Nephron (organoid): ENCODE results near the gene RPLP2.

Experiments used
- H3K27ac Mint-ChIP-seq, 3 experiments: 2 replicates each; pipeline ENCODE4 v1.8.0; 2020; ENCODE audit warnings: mixed read lengths in 3 of 3, mild to moderate bottlenecking in 2 of 3, moderate library complexity in 1 of 3
- H3K27me3 Mint-ChIP-seq: 2 replicates; pipeline ENCODE4 v1.8.0; 2021; ENCODE audit warnings: low read depth, mild to moderate bottlenecking, moderate library complexity, mixed read lengths
- H3K36me3 Mint-ChIP-seq: 2 replicates; pipeline ENCODE4 v1.8.0; 2020; ENCODE audit warnings: low read depth, mixed read lengths
- H3K4me1 Mint-ChIP-seq: 2 replicates; pipeline ENCODE4 v1.8.0; 2020; ENCODE audit warnings: mixed read lengths
- H3K4me3 Mint-ChIP-seq, 3 experiments: 2 replicates each; pipeline ENCODE4 v1.8.0; 2020; ENCODE audit warnings: mild to moderate bottlenecking in 3 of 3, mixed read lengths in 3 of 3, moderate library complexity in 2 of 3
- H3K9me3 Mint-ChIP-seq: 2 replicates; pipeline ENCODE4 v1.8.0; 2020; ENCODE audit warnings: mixed read lengths
- TF ChIP-seq, protein P1 (sequence below), 3 experiments: fragments of 200-600 bp; sonication (generic); IDR thresholded peaks; one replicate each; pipeline ENCODE4 v1.5.0; 2021; ENCODE audit warnings: antibody characterized with exemption in 3 of 3; ENCODE audit not compliant: unreplicated experiment in 3 of 3

RPLP2 gene

GRCh38 chr11:772429-773390 lies 37.1 kb upstream of the RPLP2 start:
- H3K27me3 Mint-ChIP-seq = no peaks in the 10 kb centered on the region
- H3K9me3 Mint-ChIP-seq = no peaks in the 10 kb centered on the region
- H3K27ac Mint-ChIP-seq = no peak overlapping the region
- peaks cover 4% of the 10 kb centered on the region for H3K4me1 Mint-ChIP-seq
- H3K4me3 Mint-ChIP-seq = no peak overlapping the region
- peaks cover 7% of the 10 kb centered on the region for H3K36me3 Mint-ChIP-seq
- TF ChIP-seq, protein P1, sequence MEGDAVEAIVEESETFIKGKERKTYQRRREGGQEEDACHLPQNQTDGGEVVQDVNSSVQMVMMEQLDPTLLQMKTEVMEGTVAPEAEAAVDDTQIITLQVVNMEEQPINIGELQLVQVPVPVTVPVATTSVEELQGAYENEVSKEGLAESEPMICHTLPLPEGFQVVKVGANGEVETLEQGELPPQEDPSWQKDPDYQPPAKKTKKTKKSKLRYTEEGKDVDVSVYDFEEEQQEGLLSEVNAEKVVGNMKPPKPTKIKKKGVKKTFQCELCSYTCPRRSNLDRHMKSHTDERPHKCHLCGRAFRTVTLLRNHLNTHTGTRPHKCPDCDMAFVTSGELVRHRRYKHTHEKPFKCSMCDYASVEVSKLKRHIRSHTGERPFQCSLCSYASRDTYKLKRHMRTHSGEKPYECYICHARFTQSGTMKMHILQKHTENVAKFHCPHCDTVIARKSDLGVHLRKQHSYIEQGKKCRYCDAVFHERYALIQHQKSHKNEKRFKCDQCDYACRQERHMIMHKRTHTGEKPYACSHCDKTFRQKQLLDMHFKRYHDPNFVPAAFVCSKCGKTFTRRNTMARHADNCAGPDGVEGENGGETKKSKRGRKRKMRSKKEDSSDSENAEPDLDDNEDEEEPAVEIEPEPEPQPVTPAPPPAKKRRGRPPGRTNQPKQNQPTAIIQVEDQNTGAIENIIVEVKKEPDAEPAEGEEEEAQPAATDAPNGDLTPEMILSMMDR (IDR thresholded peaks at IDR 0.05; ENCODE audit: unreplicated experiment in 3 of 3) = no peak

DNA sequence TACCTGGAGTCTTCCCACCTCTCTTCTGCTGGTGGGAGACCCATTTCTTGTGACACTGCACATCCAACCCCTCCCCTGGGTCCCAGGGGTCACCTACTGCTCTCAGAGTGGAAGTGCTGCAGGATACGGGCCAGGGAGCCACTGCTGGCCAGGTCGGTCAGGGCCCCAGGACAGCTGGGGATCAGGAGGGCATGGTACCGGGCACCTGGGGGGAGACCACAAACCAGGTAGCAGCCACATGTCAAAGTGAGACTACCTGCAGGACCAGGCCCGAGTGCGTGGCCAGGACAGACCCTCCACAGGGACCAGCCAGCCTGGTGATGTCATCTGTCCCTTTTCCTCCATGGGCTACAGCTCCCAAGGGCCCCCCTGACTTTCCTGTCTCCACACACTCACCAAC lies 36.3 kb upstream of the RPLP2 start:
- H3K4me3 Mint-ChIP-seq = no peak overlapping the region
- peaks cover 4% of the 10 kb centered on the region for H3K4me1 Mint-ChIP-seq
- no peaks in the 10 kb centered on the region for H3K9me3 Mint-ChIP-seq
- TF ChIP-seq, protein P1 (IDR thresholded peaks at IDR 0.05; ENCODE audit: unreplicated experiment in 3 of 3) = no peak
- H3K27me3 Mint-ChIP-seq = no peaks in the 10 kb centered on the region
- peaks cover 7% of the 10 kb centered on the region for H3K36me3 Mint-ChIP-seq
- no peak overlapping the region for H3K27ac Mint-ChIP-seq

DNA sequence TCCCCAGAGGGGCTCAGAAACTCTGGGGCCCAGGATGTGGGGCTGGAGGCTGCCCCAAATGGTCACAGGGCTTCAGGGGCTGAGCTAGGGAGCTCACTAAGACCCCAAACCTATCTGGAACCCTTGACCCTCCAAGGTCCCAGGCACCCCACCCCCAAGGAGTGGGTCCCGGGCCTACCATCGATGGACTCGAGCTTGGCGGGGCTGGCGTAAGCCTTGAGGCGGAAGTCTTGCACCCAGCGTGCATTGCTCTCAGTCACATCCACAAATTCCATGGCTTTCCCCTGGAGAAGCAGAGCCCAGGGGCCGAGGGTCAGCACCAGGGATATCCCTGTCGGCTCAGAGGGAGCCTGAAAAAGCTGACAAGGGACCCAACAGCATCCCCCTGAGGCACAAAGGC lies 35.9 kb upstream of the RPLP2 start:
- H3K4me3 Mint-ChIP-seq = no peak overlapping the region

DNA sequence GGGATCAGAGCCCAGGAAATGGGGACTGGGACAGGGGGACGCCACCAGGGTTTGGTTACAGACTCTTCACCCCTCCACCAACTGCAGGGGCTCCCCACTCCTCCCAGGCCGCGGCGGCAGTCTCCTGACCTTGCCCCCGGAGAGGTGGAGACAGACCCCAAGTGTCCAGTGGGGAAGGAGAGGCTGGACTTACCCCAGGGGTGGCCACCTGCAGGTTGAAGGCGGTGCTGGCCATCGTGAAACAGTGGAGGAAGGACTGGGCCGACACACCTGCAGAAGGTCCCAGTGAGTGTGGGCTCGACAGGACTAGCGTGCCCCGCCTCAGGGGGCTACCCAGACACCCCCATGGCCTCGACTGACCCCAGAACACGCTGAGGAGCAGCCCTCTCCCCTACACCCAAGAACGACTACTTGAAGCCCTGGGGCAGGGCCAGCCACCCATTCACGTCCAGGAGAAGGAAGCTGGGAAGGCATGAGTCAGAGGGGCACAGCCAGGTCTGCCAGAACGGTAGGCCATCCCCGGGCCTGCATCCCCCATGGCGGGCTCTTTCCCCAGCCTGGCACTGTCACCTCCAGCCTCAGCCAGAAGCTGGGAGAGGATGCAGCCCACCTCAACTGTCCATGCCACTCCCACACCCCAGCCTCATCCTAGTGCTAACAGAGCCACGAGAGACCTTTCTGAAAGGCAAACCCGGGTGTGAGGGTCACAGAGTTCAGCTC lies 34.7 kb upstream of the RPLP2 start:
- H3K4me1 Mint-ChIP-seq = peaks cover 4% of the 10 kb centered on the region
- H3K36me3 Mint-ChIP-seq = no peaks in the 10 kb centered on the region
- no peaks in the 10 kb centered on the region for H3K27me3 Mint-ChIP-seq
- no peaks in the 10 kb centered on the region for H3K9me3 Mint-ChIP-seq
- TF ChIP-seq, protein P1 (IDR thresholded peaks at IDR 0.05; ENCODE audit: unreplicated experiment in 3 of 3) = no peak
- H3K27ac Mint-ChIP-seq = no peak overlapping the region
- H3K4me3 Mint-ChIP-seq = peak overlapping the region; percentile 76 to 85 (median 83)

More for the DNA sequence above, 35.9 kb upstream of the RPLP2 start:
- no peaks in the 10 kb centered on the region for H3K27me3 Mint-ChIP-seq
- no peaks in the 10 kb centered on the region for H3K9me3 Mint-ChIP-seq
- TF ChIP-seq, protein P1 (IDR thresholded peaks at IDR 0.05; ENCODE audit: unreplicated experiment in 3 of 3) = no peak
- peaks cover 7% of the 10 kb centered on the region for H3K36me3 Mint-ChIP-seq
- peaks cover 4% of the 10 kb centered on the region for H3K4me1 Mint-ChIP-seq
- H3K27ac Mint-ChIP-seq = no peak overlapping the region

- peaks cover 4% of the 10 kb centered on the region for H3K4me1 Mint-ChIP-seq
- H3K9me3 Mint-ChIP-seq = no peaks in the 10 kb centered on the region
- peak overlapping the region in 2 of 3 experiments; percentile 58 to 60 for H3K27ac Mint-ChIP-seq
- H3K27me3 Mint-ChIP-seq = peaks cover 6% of the 10 kb centered on the region
- H3K36me3 Mint-ChIP-seq = no peaks in the 10 kb centered on the region
- peak overlapping the region; percentile 83 to 88 (median 86) for H3K4me3 Mint-ChIP-seq
- TF ChIP-seq, protein P1 (IDR thresholded peaks at IDR 0.05; ENCODE audit: unreplicated experiment in 3 of 3) = no peak
Observed at GRCh38 chr11:776263-776560, 33.6 kb upstream of the RPLP2 start.
